OCI-LY7 (cell line): Measurements from ENCODE around the gene NFATC2. TPM values are rescaled to one million over a fixed set of nuclear protein-coding genes. Genes with fewer than 3 reads are reported as not detected.

Source experiments
- BruUV-seq: library from RNA; stranded (reverse); fragments of 400-500 nt; replicated peaks from 2 replicates; lab custom pipeline; 2021; lab: Mats Ljungman, UMichigan
- CTCF ChIA-PET: fragments of 300-600 bp; sonication (Branson Sonifier 250); formaldehyde crosslinking; loops from one replicate; lab custom pipeline; 2022; ENCODE audit warnings: antibody characterized with exemption; ENCODE audit not compliant: unreplicated experiment; lab: Charles Lee
- POLR2A ChIA-PET: fragments of 300-600 bp; sonication (Branson Sonifier 250); formaldehyde crosslinking; loops from one replicate; lab custom pipeline; 2022; ENCODE audit warnings: antibody characterized with exemption; lab: Charles Lee
- DNase-seq: peaks from one replicate; pipeline ENCODE4 v3.0.0-alpha.2; 2015; ENCODE audit warnings: low spot score
- H2AFZ ChIP-seq: fragments of 200-600 bp; sonication (generic), shearing (Covaris generic); 2 replicates; pipeline ENCODE4 v1.6.1; 2014; ENCODE audit warnings: mild to moderate bottlenecking, antibody characterized with exemption, low read length, moderate library complexity
- H3K27ac ChIP-seq: fragments of 200-600 bp; sonication (generic); 2 replicates; pipeline ENCODE4 v1.5.1; 2014; ENCODE audit warnings: mixed run types, low read depth, mild to moderate bottlenecking, moderate library complexity, low read length, inconsistent platforms; ENCODE audit not compliant: poor library complexity, severe bottlenecking
- H3K36me3 ChIP-seq: fragments of 200-600 bp; sonication (generic); 2 replicates; pipeline ENCODE4 v1.6.1; 2014; ENCODE audit warnings: mild to moderate bottlenecking, antibody characterized with exemption, low read length, moderate library complexity, mixed read lengths; ENCODE audit not compliant: insufficient read depth
- H3K4me1 ChIP-seq: fragments of 200-600 bp; sonication (generic); 2 replicates; pipeline ENCODE4 v1.5.1; 2014; ENCODE audit warnings: mild to moderate bottlenecking, low read length; ENCODE audit not compliant: insufficient read depth, poor library complexity, severe bottlenecking
- H3K4me2 ChIP-seq: fragments of 200-600 bp; sonication (generic); 2 replicates; pipeline ENCODE4 v1.6.1; 2014; ENCODE audit warnings: mild to moderate bottlenecking, low read length
- H3K4me3 ChIP-seq: fragments of 200-600 bp; sonication (generic); 2 replicates; pipeline ENCODE4 v1.5.1; 2014; ENCODE audit warnings: mild to moderate bottlenecking, low read depth, low read length; ENCODE audit not compliant: poor library complexity, severe bottlenecking
- H3K79me2 ChIP-seq: fragments of 200-600 bp; sonication (generic); 2 replicates; pipeline ENCODE4 v1.6.1; 2016; ENCODE audit warnings: low read depth, mild to moderate bottlenecking, low read length, moderate library complexity, mixed read lengths; ENCODE audit not compliant: insufficient read depth
- H3K9me2 ChIP-seq: fragments of 200-600 bp; sonication (generic); 2 replicates; pipeline ENCODE4 v1.6.1; 2016; ENCODE audit warnings: mild to moderate bottlenecking, low read length, mixed read lengths; ENCODE audit not compliant: insufficient read depth
- H3K9me3 ChIP-seq: fragments of 200-600 bp; sonication (generic); 2 replicates; pipeline ENCODE4 v1.6.1; 2014; ENCODE audit warnings: mild to moderate bottlenecking, mixed run types, low read length, mixed read lengths
- H4K20me1 ChIP-seq: fragments of 200-600 bp; sonication (generic); 2 replicates; pipeline ENCODE4 v1.6.1; 2014; ENCODE audit warnings: mild to moderate bottlenecking, antibody characterized with exemption, low read length, moderate library complexity, mixed read lengths; ENCODE audit not compliant: insufficient read depth
- EZH2phosphoT487 ChIP-seq: fragments of 200-600 bp; sonication (generic); IDR thresholded peaks from 2 replicates; pipeline ENCODE4 v1.6.1; 2018; ENCODE audit warnings: low read depth, borderline replicate concordance, mild to moderate bottlenecking, mixed run types, antibody characterized with exemption, low read length, moderate library complexity, mixed read lengths
- intact Hi-C: fragments of 100-400 bp; cut with micrococcal nuclease; formaldehyde crosslinking; loops from one replicate; pipeline ENCODE4 v1.10.0; 2022; ENCODE audit not compliant: unreplicated experiment
- total RNA-seq, 2 experiments: library from RNA; depleted of rRNA in 1 of 2; stranded (reverse); fragments of >200 nt in 1 of 2; shearing (Covaris generic) in 1 of 2; gene quantifications; 2 replicates each; pipeline ENCODE4 v1.2.3, GENCODE V29; 2014 to 2022
- TF ChIP-seq, protein P1 (sequence below): fragments of 200-600 bp; sonication (generic); conservative IDR thresholded peaks from 2 replicates; pipeline ENCODE4 v1.5.1; 2014; ENCODE audit warnings: mild to moderate bottlenecking, antibody characterized with exemption, low read length, moderate library complexity, mixed read lengths

The NFATC2 gene
- total RNA-seq, 2 experiments from 2014 or later, result 12.5 to 43.8 TPM

DNA sequence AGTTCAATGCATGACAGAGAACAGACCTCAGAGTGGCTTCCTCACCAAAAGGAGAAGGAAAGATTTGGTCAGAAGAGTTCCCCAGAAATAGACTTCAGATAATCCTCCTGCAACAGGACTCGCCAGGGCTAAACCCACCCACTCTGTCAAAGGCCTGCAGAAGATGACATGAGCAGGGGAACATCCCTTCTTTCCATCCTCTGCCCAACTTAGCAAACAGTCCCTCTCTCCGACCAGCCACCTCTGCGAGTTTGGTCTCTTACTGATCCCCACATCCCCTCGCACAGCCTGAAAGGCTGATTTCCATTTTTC is 7.5 kb downstream of the NFATC2 start:
- TF ChIP-seq EZH2phosphoT487, result no peak
- TF ChIP-seq, protein P1, sequence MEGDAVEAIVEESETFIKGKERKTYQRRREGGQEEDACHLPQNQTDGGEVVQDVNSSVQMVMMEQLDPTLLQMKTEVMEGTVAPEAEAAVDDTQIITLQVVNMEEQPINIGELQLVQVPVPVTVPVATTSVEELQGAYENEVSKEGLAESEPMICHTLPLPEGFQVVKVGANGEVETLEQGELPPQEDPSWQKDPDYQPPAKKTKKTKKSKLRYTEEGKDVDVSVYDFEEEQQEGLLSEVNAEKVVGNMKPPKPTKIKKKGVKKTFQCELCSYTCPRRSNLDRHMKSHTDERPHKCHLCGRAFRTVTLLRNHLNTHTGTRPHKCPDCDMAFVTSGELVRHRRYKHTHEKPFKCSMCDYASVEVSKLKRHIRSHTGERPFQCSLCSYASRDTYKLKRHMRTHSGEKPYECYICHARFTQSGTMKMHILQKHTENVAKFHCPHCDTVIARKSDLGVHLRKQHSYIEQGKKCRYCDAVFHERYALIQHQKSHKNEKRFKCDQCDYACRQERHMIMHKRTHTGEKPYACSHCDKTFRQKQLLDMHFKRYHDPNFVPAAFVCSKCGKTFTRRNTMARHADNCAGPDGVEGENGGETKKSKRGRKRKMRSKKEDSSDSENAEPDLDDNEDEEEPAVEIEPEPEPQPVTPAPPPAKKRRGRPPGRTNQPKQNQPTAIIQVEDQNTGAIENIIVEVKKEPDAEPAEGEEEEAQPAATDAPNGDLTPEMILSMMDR, result no peak
- ChIA-PET POLR2A (interaction anchor here (0.6 kb wide), 1 partner anchor 51 kb away, joined by 6 read pairs; no protein-coding TSS in a partner anchor), CTCF (no interaction called here)
- Histone ChIP-seq H3K79me2 (peaks cover 92% of the 10 kb centered on the region), H3K4me1 (peaks cover 91% of the 10 kb centered on the region), H3K36me3 (peaks cover 46% of the 10 kb centered on the region), H3K4me2 (peak overlapping the region; percentile 82), H3K9me3 (no peaks in the 10 kb centered on the region), H4K20me1 (no peaks in the 10 kb centered on the region; the same call in 1 of the 2 replicates), H2AFZ (no peak overlapping the region), H3K27ac (peak overlapping the region; percentile 8), H3K9me2 (no peaks in the 10 kb centered on the region), H3K4me3 (no peak overlapping the region)
- no peak for DNase-seq
- no TSS peak for BruUV-seq
- intact Hi-C loops, result no loop called here

DNA sequence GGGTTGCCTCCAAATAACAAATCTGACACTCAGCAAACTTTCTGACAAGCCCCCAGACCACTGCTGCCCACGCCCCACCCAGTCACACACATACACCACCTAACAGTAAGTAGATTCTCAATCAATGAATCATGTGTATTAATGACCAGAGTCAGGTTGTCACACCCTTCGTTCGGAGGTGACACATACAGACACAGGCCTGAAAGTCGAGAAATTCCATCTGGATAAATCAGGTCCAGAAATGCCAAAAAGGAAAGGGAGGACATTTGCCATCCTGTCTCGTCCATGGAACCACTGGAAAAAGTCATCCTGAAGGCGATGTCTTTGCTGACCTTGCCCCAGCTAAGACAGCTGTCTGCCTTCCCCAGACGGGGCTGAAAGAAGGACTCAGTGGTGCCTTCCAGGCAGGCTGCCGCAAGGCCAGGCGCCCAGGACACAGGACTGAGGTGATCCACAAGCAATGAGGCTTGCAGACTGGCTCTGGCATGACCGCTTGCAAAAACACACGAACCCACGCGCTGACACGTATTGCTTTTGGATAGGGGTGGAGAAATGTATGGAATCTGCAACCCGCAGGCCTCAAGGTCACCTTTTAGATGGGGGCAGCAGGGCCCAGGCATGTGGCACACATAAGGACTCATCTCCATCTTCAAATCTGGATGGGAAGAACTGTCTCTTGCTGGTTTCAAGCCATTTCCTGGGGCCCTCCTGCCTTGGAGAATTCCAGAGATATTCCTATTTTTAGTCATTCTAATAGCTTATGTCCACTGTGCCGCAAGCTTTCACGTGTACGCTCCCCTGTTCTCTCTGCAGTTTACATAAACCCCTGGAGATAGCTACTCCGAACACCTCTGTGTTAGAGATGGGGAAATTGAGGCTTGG is 9.0 kb downstream of the NFATC2 start:
- H3K9me3 ChIP-seq, result no peaks in the 10 kb centered on the region
- H3K4me3 ChIP-seq, result no peak overlapping the region
- POLR2A ChIA-PET, result interaction anchor here (0.6 to 0.7 kb wide), 2 partner anchors 7 to 565 kb away, joined by 4 read pairs; no protein-coding TSS in a partner anchor
- peaks cover 91% of the 10 kb centered on the region for H3K4me1 ChIP-seq
- no peak for TF ChIP-seq EZH2phosphoT487
- TF ChIP-seq, protein P1, result no peak
- no TSS peak for BruUV-seq
- H3K27ac ChIP-seq, result no peak overlapping the region
- peaks cover 32% of the 10 kb centered on the region; the same call in 1 of the 2 replicates for H3K36me3 ChIP-seq
- H3K9me2 ChIP-seq, result no peaks in the 10 kb centered on the region
- H2AFZ ChIP-seq, result no peak overlapping the region
- no peaks in the 10 kb centered on the region; the same call in 1 of the 2 replicates for H4K20me1 ChIP-seq
- DNase-seq, result no peak
- peaks cover 92% of the 10 kb centered on the region for H3K79me2 ChIP-seq
- no peak overlapping the region; the same call in 1 of the 2 replicates for H3K4me2 ChIP-seq
- CTCF ChIA-PET, result interaction anchor here (0.5 kb wide), 1 partner anchor 67 kb away, joined by 7 read pairs; no protein-coding TSS in a partner anchor
- intact Hi-C loops, result no loop called here
